K562 (cell line): ENCODE data around the gene SPATS2L. TPM values are rescaled to one million over a fixed set of nuclear protein-coding genes. Genes with fewer than 3 reads are reported as not detected.

Experiments
- ATAC-seq: fragments of 200-7000 bp; cut with Tn5 transposase; 3 replicates; pipeline ENCODE4 v1.9.1; 2020; ENCODE audit warnings: moderate library complexity
- BruUV-seq: library from RNA; stranded (reverse); fragments of 400-500 nt; replicated peaks from 2 replicates; lab custom pipeline; 2021; lab: Mats Ljungman, UMichigan
- CTCF ChIA-PET: fragments of 300-600 bp; formaldehyde crosslinking; extraction: SDS; loops from one replicate; lab custom pipeline; 2021; ENCODE audit warnings: low intra/inter-chr PET ratio; lab: Yijun Ruan, JAX
- POLR2A ChIA-PET: fragments of 300-600, 350-650 bp; sonication (Branson Sonifier 250); formaldehyde crosslinking; extraction: SDS; loops from one replicate; lab custom pipeline; 2021; ENCODE audit warnings: antibody characterized with exemption, inconsistent platforms; lab: Yijun Ruan, JAX
- DNase-seq, 4 experiments: peaks; one replicate each; pipeline versions ENCODE4 v3.0.0 to v3.0.0-alpha.2; 2011 to 2018; ENCODE audit warnings: low spot score in 3 of 4, mixed read lengths in 3 of 4; ENCODE audit errors: extremely low read depth in 1 of 4
- FAIRE-seq: peaks from 2 replicates; lab custom pipeline; 2011; peaks lifted over from hg19 to GRCh38; lab: Jason Lieb, UNC
- H2AFZ ChIP-seq: 2 replicates; pipeline ENCODE4 v1.6.0; 2011; ENCODE audit warnings: low read depth, low read length, control low read depth, inconsistent platforms
- H3K27ac ChIP-seq: fragments of 200-600 bp; 3 replicates; pipeline ENCODE4 v1.8.0; 2011; ENCODE audit warnings: low read depth, mild to moderate bottlenecking, control low read depth, inconsistent platforms, low read length, moderate library complexity, mixed read lengths; ENCODE audit errors: extremely low read depth
- H3K27me3 ChIP-seq, 2 experiments: fragments of 300-600 bp in 1 of 2; 2 replicates in 1 of 2; 3 replicates in 1 of 2; pipeline versions ENCODE4 v1.6.0 to v1.8.0; 2011; ENCODE audit warnings: inconsistent platforms in 2 of 2, low read length in 2 of 2, mild to moderate bottlenecking in 1 of 2, mixed read lengths in 1 of 2, moderate library complexity in 1 of 2; ENCODE audit not compliant: control insufficient read depth in 2 of 2, insufficient read depth in 2 of 2
- H3K36me3 ChIP-seq: fragments of 300-600 bp; 3 replicates; pipeline ENCODE4 v1.8.0; 2011; ENCODE audit warnings: mild to moderate bottlenecking, low read length, inconsistent platforms; ENCODE audit not compliant: control insufficient read depth, insufficient read depth
- H3K4me1 ChIP-seq, 2 experiments: fragments of 200-600 bp in 1 of 2; replicated peaks in 1 of 2; 2 replicates in 1 of 2; 3 replicates in 1 of 2; pipeline versions ENCODE4 v1.5.1 to v1.8.0; 2011; ENCODE audit warnings: inconsistent platforms in 2 of 2, low read length in 2 of 2, mild to moderate bottlenecking in 1 of 2, mixed read lengths in 1 of 2, moderate library complexity in 1 of 2; ENCODE audit not compliant: control insufficient read depth in 2 of 2, insufficient read depth in 2 of 2
- H3K4me2 ChIP-seq: 2 replicates; pipeline ENCODE4 v1.6.1; 2011; ENCODE audit warnings: low read length, control low read depth, inconsistent platforms, mixed read lengths; ENCODE audit not compliant: insufficient read depth
- H3K4me3 ChIP-seq: fragments of 200-600 bp; sonication (generic), shearing (Covaris generic); 2 replicates; pipeline ENCODE4 v1.5.1; 2016; ENCODE audit warnings: control low read depth, inconsistent platforms
- H3K79me2 ChIP-seq: fragments of 200-600 bp; 3 replicates; pipeline ENCODE4 v1.8.0; 2011; ENCODE audit warnings: low read length, inconsistent platforms; ENCODE audit not compliant: control insufficient read depth, insufficient read depth
- H3K9ac ChIP-seq, 2 experiments: 2 replicates each; pipeline versions ENCODE4 v1.6.0 to v1.6.1; 2011; ENCODE audit warnings: low read depth in 2 of 2, low read length in 2 of 2, control low read depth in 1 of 2, inconsistent platforms in 1 of 2, mild to moderate bottlenecking in 1 of 2, mixed read lengths in 1 of 2; ENCODE audit not compliant: insufficient read depth in 1 of 2
- H3K9me1 ChIP-seq: one replicate; pipeline ENCODE4 v1.6.0; 2011; ENCODE audit warnings: inconsistent platforms, mild to moderate bottlenecking, low read length, moderate library complexity; ENCODE audit not compliant: control insufficient read depth, insufficient read depth
- H3K9me3 ChIP-seq: replicated peaks from 2 replicates; pipeline ENCODE4 v1.5.1; 2011; ENCODE audit warnings: low read depth, low read length, inconsistent platforms; ENCODE audit not compliant: control insufficient read depth, insufficient read depth
- H4K20me1 ChIP-seq: replicated peaks from 2 replicates; pipeline ENCODE4 v1.6.1; 2011; ENCODE audit warnings: low read length, inconsistent platforms, mixed read lengths; ENCODE audit not compliant: control insufficient read depth, insufficient read depth
- PPARD ChIP-seq: fragments of 250-450 bp; sonication (Bioruptor Pico); IDR thresholded peaks from 2 replicates; pipeline ENCODE4 v1.8.0; 2022; ENCODE audit warnings: inconsistent platforms, mild to moderate bottlenecking, moderate library complexity
- TAF9B ChIP-seq: fragments of 450-650 bp; IDR thresholded peaks from 2 replicates; pipeline ENCODE4 v1.6.1; 2018; ENCODE audit warnings: mild to moderate bottlenecking; ENCODE audit not compliant: partially characterized antibody
- ZNF644 ChIP-seq: fragments of 200-800 bp; sonication (Bioruptor generic); IDR thresholded peaks from 2 replicates; pipeline ENCODE4 v1.6.1; 2016; ENCODE audit warnings: low read depth, missing genetic modification characterization, missing compliant biosample characterization
- WGBS: fragments of 100-300 bp; shearing (Covaris generic); methylation state at CpG from one replicate; pipeline ENCODE4 v1.1.6; 2016; ENCODE audit warnings: low coverage, mixed read lengths; ENCODE audit not compliant: insufficient coverage; ENCODE audit errors: missing lambda C conversion rate; 5-methylcytosine and 5-hydroxymethylcytosine counted together
- in situ Hi-C: fragments of 300-500 bp; cut with MboI; formaldehyde crosslinking; loops from 4 replicates; pipeline ENCODE4 v1.15.0; 2018; ENCODE audit warnings: inconsistent platforms, mixed read lengths
- intact Hi-C: fragments of 100-400 bp; cut with micrococcal nuclease; formaldehyde crosslinking; loops from 2 replicates; pipeline ENCODE4 v1.14.2; 2022
- polyA plus RNA-seq, 8 experiments: library from polyadenylated mRNA; depleted of rRNA in 4 of 8; stranded (reverse) in 5 of 8; unstranded in 3 of 8; fragments of >200 nt; fragmentation: Nextera tagmentation in 2 of 8; fragmentation: Illumina TruSeq in 1 of 8; extraction: Ambion mirVana in 2 of 8; extraction: Trizol in 1 of 8; gene quantifications; 2 replicates each; pipeline versions ENCODE4 v1.2.1 to v1.2.3, GENCODE V29; 2011 to 2014; ENCODE audit warnings: inconsistent platforms in 1 of 8, missing spikeins in 1 of 8
- total RNA-seq, 7 experiments: library from RNA; depleted of rRNA in 6 of 7; stranded (reverse); fragments of >200 nt in 6 of 7; fragmentation: Illumina TruSeq in 2 of 7; extraction: Trizol in 2 of 7; gene quantifications; 2 replicates each; pipeline versions ENCODE4 v1.2.1 to v1.2.3, GENCODE V29; 2011 to 2021; ENCODE audit warnings: low replicate concordance in 1 of 7
- TF ChIP-seq, protein P1 (sequence below), 2 experiments: fragments of 450-650 bp in 1 of 2; IDR thresholded peaks; 2 replicates each; pipeline ENCODE4 v1.6.1; 2011 to 2017; ENCODE audit warnings: low read depth in 2 of 2, antibody characterized with exemption in 1 of 2, borderline replicate concordance in 1 of 2, low read length in 1 of 2, mild to moderate bottlenecking in 1 of 2, mixed read lengths in 1 of 2; ENCODE audit not compliant: control insufficient read depth in 1 of 2
- TF ChIP-seq, protein P2 (sequence below): fragments of 450-650 bp; IDR thresholded peaks from 2 replicates; pipeline ENCODE4 v1.6.1; 2016; ENCODE audit warnings: low read depth, mild to moderate bottlenecking, moderate library complexity
- TF ChIP-seq, protein P3 (sequence below): sonication (generic); formaldehyde crosslinking; IDR thresholded peaks from 2 replicates; pipeline ENCODE4 v1.8.0; 2022; ENCODE audit warnings: mild to moderate bottlenecking, missing genetic modification reagents

Gene SPATS2L
- total and polyA plus RNA-seq, 9 of the 15 experiments (the other 6 are each of a cell fraction or from before 2014, with no cell fraction given) = 11.3 to 41.5 (median 24.9) TPM

DNA sequence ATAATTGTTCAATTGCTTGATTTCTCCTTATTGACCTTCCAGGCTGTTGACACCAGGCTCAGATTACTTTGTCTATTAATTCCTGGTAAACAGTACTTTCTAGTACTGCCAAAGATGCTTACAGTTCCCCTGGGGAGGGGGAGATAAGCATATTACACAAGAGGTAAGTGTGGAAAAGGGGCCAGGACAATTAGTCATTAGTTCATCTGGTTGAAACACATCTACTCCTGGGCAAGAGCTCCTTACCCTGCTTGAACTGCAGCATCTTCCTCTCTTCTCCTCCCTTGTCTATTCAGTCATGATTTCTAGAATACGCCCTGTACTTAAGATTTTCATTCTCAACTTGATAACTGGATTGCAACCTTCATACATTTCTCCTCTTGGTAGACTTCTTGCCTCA, 10.4 kb upstream of the SPATS2L start:
- intact Hi-C loops (no loop called here), in situ Hi-C loops (no loop called here)
- no peak overlapping the region for H3K4me2 ChIP-seq
- no peaks in the 10 kb centered on the region for H4K20me1 ChIP-seq
- no peak overlapping the region for H3K9ac ChIP-seq
- no peaks in the 10 kb centered on the region for H3K9me1 ChIP-seq
- no peak for TF ChIP-seq TAF9B
- TF ChIP-seq, protein P1, sequence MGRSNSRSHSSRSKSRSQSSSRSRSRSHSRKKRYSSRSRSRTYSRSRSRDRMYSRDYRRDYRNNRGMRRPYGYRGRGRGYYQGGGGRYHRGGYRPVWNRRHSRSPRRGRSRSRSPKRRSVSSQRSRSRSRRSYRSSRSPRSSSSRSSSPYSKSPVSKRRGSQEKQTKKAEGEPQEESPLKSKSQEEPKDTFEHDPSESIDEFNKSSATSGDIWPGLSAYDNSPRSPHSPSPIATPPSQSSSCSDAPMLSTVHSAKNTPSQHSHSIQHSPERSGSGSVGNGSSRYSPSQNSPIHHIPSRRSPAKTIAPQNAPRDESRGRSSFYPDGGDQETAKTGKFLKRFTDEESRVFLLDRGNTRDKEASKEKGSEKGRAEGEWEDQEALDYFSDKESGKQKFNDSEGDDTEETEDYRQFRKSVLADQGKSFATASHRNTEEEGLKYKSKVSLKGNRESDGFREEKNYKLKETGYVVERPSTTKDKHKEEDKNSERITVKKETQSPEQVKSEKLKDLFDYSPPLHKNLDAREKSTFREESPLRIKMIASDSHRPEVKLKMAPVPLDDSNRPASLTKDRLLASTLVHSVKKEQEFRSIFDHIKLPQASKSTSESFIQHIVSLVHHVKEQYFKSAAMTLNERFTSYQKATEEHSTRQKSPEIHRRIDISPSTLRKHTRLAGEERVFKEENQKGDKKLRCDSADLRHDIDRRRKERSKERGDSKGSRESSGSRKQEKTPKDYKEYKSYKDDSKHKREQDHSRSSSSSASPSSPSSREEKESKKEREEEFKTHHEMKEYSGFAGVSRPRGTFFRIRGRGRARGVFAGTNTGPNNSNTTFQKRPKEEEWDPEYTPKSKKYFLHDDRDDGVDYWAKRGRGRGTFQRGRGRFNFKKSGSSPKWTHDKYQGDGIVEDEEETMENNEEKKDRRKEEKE (IDR thresholded peaks at IDR 0.05; ENCODE audit: borderline replicate concordance in 1 of 2, control insufficient read depth in 1 of 2, low read depth in 2 of 2, low read length in 1 of 2) = no peak
- TF ChIP-seq ZNF644 (tag) = no peak
- no peak for TF ChIP-seq PPARD
- TF ChIP-seq, protein P2, sequence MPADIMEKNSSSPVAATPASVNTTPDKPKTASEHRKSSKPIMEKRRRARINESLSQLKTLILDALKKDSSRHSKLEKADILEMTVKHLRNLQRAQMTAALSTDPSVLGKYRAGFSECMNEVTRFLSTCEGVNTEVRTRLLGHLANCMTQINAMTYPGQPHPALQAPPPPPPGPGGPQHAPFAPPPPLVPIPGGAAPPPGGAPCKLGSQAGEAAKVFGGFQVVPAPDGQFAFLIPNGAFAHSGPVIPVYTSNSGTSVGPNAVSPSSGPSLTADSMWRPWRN = no peak
- TF ChIP-seq, protein P3, sequence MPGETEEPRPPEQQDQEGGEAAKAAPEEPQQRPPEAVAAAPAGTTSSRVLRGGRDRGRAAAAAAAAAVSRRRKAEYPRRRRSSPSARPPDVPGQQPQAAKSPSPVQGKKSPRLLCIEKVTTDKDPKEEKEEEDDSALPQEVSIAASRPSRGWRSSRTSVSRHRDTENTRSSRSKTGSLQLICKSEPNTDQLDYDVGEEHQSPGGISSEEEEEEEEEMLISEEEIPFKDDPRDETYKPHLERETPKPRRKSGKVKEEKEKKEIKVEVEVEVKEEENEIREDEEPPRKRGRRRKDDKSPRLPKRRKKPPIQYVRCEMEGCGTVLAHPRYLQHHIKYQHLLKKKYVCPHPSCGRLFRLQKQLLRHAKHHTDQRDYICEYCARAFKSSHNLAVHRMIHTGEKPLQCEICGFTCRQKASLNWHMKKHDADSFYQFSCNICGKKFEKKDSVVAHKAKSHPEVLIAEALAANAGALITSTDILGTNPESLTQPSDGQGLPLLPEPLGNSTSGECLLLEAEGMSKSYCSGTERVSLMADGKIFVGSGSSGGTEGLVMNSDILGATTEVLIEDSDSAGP (CRISPR knock-in tag) = no peak
- no peaks in the 10 kb centered on the region for H3K36me3 ChIP-seq
- BruUV-seq = no TSS peak
- H3K4me1 ChIP-seq = peaks cover 0 to 9% of the 10 kb centered on the region in 2 experiments; a peak in 1 of 5 replicates
- no peaks in the 10 kb centered on the region for H3K9me3 ChIP-seq
- ChIA-PET POLR2A (interaction anchor here (0.7 kb wide), 1 partner anchor 10 kb away, joined by 3 read pairs; the partner anchor contains the start of gene SPATS2L), CTCF (interaction anchor here (0.5 kb wide), 1 partner anchor 317 kb away, joined by 3 read pairs; no protein-coding TSS in a partner anchor)
- no peaks in the 10 kb centered on the region for H3K79me2 ChIP-seq
- no peak overlapping the region for H3K27ac ChIP-seq
- ATAC-seq (no peak), DNase-seq (no peak), FAIRE-seq (no peak)
- no peaks in the 10 kb centered on the region for H3K27me3 ChIP-seq
- 67% methylated on average over 1 of the region's 1 CpG for WGBS
- H2AFZ ChIP-seq = no peak overlapping the region
- no peak overlapping the region for H3K4me3 ChIP-seq
